Subcutaneous abdominal adipose tissue (tissue), 5 donors: ENCODE data around the gene NUMA1.
A peak's percentile ranks its signal among the peaks of the same experiment; 100 is the strongest.

Experiments
- H3K27ac ChIP-seq: one replicate; pipeline ENCODE4 v1.7.0; 2013; ENCODE audit warnings: low read depth, mild to moderate bottlenecking, inconsistent platforms, low read length, moderate library complexity
- H3K27me3 ChIP-seq, 5 donors: one replicate each; pipeline ENCODE4 v1.7.0; 2013; ENCODE audit warnings: low read length in 5 of 5, inconsistent platforms in 1 of 5; ENCODE audit not compliant: control insufficient read depth in 5 of 5, insufficient read depth in 4 of 5
- H3K36me3 ChIP-seq, 5 donors: one replicate each; pipeline ENCODE4 v1.7.0; 2013; ENCODE audit warnings: low read length in 5 of 5; ENCODE audit not compliant: control insufficient read depth in 5 of 5, insufficient read depth in 5 of 5
- H3K4me1 ChIP-seq, 5 donors: one replicate each; pipeline ENCODE4 v1.7.0; 2013; ENCODE audit warnings: low read length in 5 of 5, mild to moderate bottlenecking in 3 of 5, moderate library complexity in 1 of 5; ENCODE audit not compliant: control insufficient read depth in 5 of 5, insufficient read depth in 5 of 5
- H3K4me3 ChIP-seq, 5 donors: one replicate each; pipeline ENCODE4 v1.7.0; 2013; ENCODE audit warnings: low read length in 5 of 5, low read depth in 1 of 5
- H3K9ac ChIP-seq, 5 donors: one replicate each; pipeline ENCODE4 v1.7.0; 2013; ENCODE audit warnings: low read length in 5 of 5, mild to moderate bottlenecking in 4 of 5, moderate library complexity in 3 of 5
- H3K9me3 ChIP-seq, 5 donors: one replicate each; pipeline ENCODE4 v1.7.0; 2013; ENCODE audit warnings: low read length in 5 of 5; ENCODE audit not compliant: control insufficient read depth in 5 of 5
- donor health status: healthy.
- donor health status: healthy.
- donor health status: healthy.
- donor health status: healthy.
- donor health status: healthy.

NUMA1 gene

GRCh38 chr11:72041364-72042063 lies 38.8 kb downstream of the NUMA1 start:
- Histone ChIP-seq H3K27ac (peak overlapping the region; percentile 99), H3K9ac (peak overlapping the region; percentile 57 to 91 (median 85)), H3K4me1 (peaks cover 27 to 87% (median 76%) of the 10 kb centered on the region in 5 donors), H3K4me3 (peak overlapping the region; percentile 74 to 92 (median 87)), H3K9me3 (no peaks in the 10 kb centered on the region), H3K36me3 (no peaks in the 10 kb centered on the region), H3K27me3 (no peaks in the 10 kb centered on the region)

- H3K9me3 ChIP-seq = no peaks in the 10 kb centered on the region
- peaks cover 26 to 87% (median 74%) of the 10 kb centered on the region in 5 donors for H3K4me1 ChIP-seq
- peak overlapping the region; percentile 82 to 91 (median 85) for H3K9ac ChIP-seq
- H3K27me3 ChIP-seq = no peaks in the 10 kb centered on the region
- peak overlapping the region; percentile 74 to 92 (median 87) for H3K4me3 ChIP-seq
- peaks cover 0 to 3% (median under 1%) of the 10 kb centered on the region in 5 donors for H3K36me3 ChIP-seq
- H3K27ac ChIP-seq = peak overlapping the region; percentile 99
These were observed 39.6 kb downstream of the NUMA1 start for GRCh38 chr11:72040491-72041363.

DNA sequence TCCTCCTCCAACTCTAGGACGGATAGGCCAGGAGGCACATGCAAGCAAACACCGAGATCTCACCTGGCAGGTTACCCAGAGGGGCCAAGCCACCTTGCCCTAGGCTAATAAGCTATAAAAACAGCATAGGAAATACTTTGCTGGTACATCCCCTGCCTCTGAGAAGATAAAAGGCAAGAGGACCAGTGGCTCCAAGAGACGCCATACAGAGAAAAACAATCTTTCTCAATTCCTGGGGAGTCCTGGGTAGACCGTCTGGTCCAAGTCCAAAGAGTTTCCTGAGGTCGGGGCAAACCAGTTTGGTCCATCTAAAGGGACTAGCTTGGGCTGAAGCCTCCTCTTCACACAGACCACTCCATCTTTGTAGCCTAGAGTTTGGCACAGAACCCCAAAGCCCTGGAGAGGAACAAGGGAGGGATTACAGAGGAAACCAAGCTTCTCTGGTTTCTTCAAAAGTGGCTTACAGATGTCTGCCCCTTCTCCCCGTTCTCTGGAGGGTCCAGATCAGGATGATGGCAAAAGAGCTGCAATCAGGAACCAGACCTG lies 40.4 kb downstream of the NUMA1 start:
- no peaks in the 10 kb centered on the region for H3K9me3 ChIP-seq
- H3K27ac ChIP-seq = peak overlapping the region; percentile 99
- no peaks in the 10 kb centered on the region for H3K27me3 ChIP-seq
- H3K4me3 ChIP-seq = peak overlapping the region; percentile 74 to 92 (median 87)
- H3K9ac ChIP-seq = peak overlapping the region; percentile 82 to 91 (median 85)
- H3K36me3 ChIP-seq = peaks cover 0 to 8% (median 6%) of the 10 kb centered on the region in 5 donors
- peaks cover 24 to 82% (median 67%) of the 10 kb centered on the region in 5 donors for H3K4me1 ChIP-seq

GRCh38 chr11:72039031-72039855 lies 41.1 kb downstream of the NUMA1 start:
- Histone ChIP-seq H3K4me3 (peak overlapping the region; percentile 74 to 92 (median 87)), H3K36me3 (peaks cover 0 to 15% (median 11%) of the 10 kb centered on the region in 5 donors), H3K9ac (peak overlapping the region; percentile 82 to 91 (median 85)), H3K4me1 (peaks cover 24 to 76% (median 66%) of the 10 kb centered on the region in 5 donors), H3K27ac (peak overlapping the region; percentile 99), H3K27me3 (no peaks in the 10 kb centered on the region), H3K9me3 (no peaks in the 10 kb centered on the region)

- H3K27me3 ChIP-seq = no peaks in the 10 kb centered on the region
- peaks cover 2 to 22% (median 17%) of the 10 kb centered on the region in 5 donors for H3K36me3 ChIP-seq
- H3K9ac ChIP-seq = peak overlapping the region; percentile 64 to 91 (median 82)
- no peaks in the 10 kb centered on the region for H3K9me3 ChIP-seq
- H3K4me1 ChIP-seq = peaks cover 24 to 71% (median 64%) of the 10 kb centered on the region in 5 donors
- peak overlapping the region; percentile 74 to 92 (median 87) for H3K4me3 ChIP-seq
- H3K27ac ChIP-seq = peak overlapping the region; percentile 99
These were observed 41.9 kb downstream of the NUMA1 start for GRCh38 chr11:72038491-72038890.

GRCh38 chr11:72037554-72038311 lies 42.6 kb downstream of the NUMA1 start:
- peaks cover 24 to 71% (median 66%) of the 10 kb centered on the region in 5 donors for H3K4me1 ChIP-seq
- H3K27me3 ChIP-seq = no peaks in the 10 kb centered on the region
- H3K27ac ChIP-seq = peak overlapping the region; percentile 99
- H3K9ac ChIP-seq = peak overlapping the region; percentile 64 to 91 (median 82)
- H3K4me3 ChIP-seq = peak overlapping the region in 4 of 5 donors; percentile 82 to 92 (median 88)
- H3K9me3 ChIP-seq = no peaks in the 10 kb centered on the region
- peaks cover 2 to 27% (median 23%) of the 10 kb centered on the region in 5 donors for H3K36me3 ChIP-seq

DNA sequence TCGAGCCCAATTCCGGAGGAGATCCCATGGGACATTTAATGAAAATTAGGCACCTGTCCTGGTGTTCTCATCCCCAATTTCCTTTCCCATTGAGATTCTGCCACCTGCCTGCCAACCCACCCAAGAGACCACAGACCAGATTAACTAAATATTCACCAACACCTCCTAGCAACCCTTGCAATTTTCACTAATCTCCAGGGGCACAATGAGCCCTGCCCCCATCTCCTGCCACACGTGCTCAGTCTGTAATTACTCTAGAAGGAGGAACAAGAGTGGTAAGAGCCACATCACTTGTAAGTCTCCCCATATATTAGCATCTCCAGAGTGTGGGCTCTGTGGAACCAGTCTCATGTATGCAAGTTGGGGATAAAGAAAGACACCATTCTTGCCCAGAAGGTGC lies 43.7 kb downstream of the NUMA1 start:
- Histone ChIP-seq H3K27me3 (no peaks in the 10 kb centered on the region), H3K4me3 (no peak overlapping the region), H3K9ac (peak overlapping the region in 2 of 5 donors; percentile 38 to 53), H3K27ac (peak overlapping the region; percentile 37), H3K36me3 (peaks cover 5 to 29% (median 23%) of the 10 kb centered on the region in 5 donors), H3K9me3 (no peaks in the 10 kb centered on the region), H3K4me1 (peaks cover 22 to 66% (median 64%) of the 10 kb centered on the region in 5 donors)

- Histone ChIP-seq H3K9me3 (no peaks in the 10 kb centered on the region), H3K4me1 (peaks cover 3 to 48% (median 33%) of the 10 kb centered on the region in 5 donors), H3K27me3 (no peaks in the 10 kb centered on the region), H3K4me3 (no peak overlapping the region), H3K27ac (no peak overlapping the region), H3K9ac (peak overlapping the region in 3 of 5 donors; percentile 3 to 57 (median 21)), H3K36me3 (peaks cover 24 to 63% (median 55%) of the 10 kb centered on the region in 5 donors)
These were observed 49.8 kb downstream of the NUMA1 start for GRCh38 chr11:72030472-72031045.
